CD4-positive, alpha-beta T cell treated with Interleukin-6 at 100 ng/mL for 8 hours (primary cell): ENCODE data around the gene KATNAL1.

ENCODE experiments used
- DNase-seq: peaks from one replicate; pipeline ENCODE4 v3.0.0-alpha.2; 2020; ENCODE audit warnings: mixed read lengths, low spot score

The KATNAL1 gene

DNA sequence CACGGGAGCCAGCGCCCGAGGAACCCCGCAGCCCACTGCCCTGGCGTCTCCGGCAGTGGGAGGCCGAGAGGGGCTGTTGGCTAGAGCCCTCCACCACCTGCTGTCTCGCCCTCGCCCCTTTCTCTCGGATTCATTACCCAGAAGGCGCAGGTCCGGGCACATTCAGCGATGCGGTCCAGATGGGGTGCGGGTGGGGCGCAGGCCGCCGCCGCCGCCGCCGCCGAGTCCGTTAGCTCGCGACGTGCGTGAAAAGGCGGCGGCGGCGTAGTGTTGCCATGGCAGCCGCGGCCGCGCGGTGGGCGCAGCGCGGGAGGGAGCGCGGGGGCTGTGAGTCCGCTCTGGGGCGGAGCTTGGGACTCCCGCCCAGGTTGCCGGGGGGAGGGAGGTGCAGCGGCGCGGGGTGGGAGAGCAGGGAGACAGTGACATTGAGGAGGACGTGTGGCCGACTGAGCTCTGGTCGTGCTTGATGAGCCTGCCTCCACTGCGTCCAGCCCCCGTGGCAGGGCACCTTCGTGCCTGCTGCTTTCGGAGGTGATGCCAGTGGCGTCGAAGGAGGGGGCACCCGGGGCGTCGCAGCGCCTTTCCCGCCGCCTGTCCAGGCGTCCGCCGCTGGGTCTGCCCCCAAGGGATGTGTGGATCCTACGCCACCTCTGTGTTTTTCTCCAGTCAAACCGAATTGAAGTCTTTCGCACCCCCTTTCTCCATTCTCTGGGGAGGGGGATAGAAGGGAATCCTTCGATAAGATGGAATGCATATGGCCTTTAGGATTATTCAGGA lies at the start of gene KATNAL1:
Gene KATNAL1 (minus strand): TSS at position 358 of the 777 bp plus-strand sequence. CDS start 23,774 bp downstream, outside the sequence.
- peak; percentile 62 for DNase-seq

DNA sequence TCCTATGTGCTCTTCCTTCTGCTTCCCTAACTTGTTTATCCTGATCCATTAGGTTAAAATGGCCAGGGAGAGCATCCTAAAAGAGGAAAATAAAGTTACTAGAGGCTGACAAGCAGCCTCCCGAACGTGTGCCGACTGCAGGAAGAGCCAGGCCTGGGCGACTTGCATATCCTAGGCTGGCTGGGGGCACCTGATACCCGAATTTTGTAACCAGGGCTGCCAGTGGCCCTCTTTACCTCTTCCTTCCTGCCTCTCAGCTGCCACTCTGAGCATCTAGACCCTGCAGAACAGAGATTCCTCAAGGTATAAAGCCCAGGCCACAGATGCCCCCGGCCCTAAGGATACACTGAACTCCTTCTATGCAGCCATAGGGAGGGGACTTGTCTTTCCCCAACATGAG lies 48.5 kb upstream of the KATNAL1 start:
- DNase-seq = no peak

DNA sequence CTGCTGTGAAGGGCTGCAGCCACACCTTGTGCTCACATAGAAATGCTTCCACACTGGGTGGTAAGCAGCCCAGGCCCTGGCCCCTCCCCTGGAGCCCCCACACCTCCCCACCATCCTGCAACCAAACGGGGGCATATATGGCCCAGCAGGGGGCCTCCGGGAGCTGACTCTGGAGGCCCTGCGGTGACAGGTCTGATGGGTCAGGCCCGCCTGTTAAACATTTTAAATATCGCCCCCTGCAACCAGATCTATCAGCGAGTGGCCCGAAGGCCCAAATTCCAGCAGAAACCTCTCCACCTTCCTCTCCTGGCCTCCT lies 48.0 kb upstream of the KATNAL1 start:
- DNase-seq = no peak

GRCh38 chr13:30354493-30355383 lies 47.4 kb upstream of the KATNAL1 start:
- DNase-seq = no peak

- no peak for DNase-seq
Measured at GRCh38 chr13:30353471-30354215, 46.3 kb upstream of the KATNAL1 start.

- no peak for DNase-seq
Measured at GRCh38 chr13:30353060-30353459, 45.7 kb upstream of the KATNAL1 start.

- no peak for DNase-seq
Measured at GRCh38 chr13:30352121-30352520, 44.8 kb upstream of the KATNAL1 start.

- no peak for DNase-seq
Measured at GRCh38 chr13:30346789-30347167, 39.4 kb upstream of the KATNAL1 start.

DNA sequence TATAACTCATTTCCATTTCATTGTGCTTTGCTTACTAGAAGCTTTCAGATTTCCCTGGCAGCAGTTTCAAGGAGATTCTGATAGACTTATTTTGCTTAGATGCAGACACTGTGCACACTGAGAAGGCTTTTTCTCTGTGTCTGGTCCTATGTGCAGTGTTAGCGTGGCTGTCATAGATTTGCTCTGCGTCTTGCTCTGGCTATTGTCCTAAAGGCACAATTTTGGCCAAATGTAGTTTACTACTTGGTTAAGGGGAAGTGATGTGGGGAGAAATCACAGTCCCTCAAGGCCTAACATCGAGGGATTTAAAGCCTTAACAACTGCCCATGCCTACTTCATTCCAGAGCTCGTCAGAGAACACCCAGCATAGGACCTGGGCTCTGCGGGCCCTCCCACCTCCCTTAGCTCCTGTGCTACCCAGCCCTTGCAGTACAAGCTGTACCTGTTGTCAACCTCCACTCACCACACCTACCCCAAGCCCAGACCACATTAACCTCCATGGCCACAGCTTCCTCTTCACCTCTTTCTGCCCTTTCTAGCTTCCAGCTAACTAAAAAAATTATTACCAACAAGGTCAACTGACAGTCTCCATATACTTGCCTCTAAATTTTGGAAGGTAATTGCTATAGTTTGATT lies 38.9 kb upstream of the KATNAL1 start:
- DNase-seq = peak; percentile 76

DNA sequence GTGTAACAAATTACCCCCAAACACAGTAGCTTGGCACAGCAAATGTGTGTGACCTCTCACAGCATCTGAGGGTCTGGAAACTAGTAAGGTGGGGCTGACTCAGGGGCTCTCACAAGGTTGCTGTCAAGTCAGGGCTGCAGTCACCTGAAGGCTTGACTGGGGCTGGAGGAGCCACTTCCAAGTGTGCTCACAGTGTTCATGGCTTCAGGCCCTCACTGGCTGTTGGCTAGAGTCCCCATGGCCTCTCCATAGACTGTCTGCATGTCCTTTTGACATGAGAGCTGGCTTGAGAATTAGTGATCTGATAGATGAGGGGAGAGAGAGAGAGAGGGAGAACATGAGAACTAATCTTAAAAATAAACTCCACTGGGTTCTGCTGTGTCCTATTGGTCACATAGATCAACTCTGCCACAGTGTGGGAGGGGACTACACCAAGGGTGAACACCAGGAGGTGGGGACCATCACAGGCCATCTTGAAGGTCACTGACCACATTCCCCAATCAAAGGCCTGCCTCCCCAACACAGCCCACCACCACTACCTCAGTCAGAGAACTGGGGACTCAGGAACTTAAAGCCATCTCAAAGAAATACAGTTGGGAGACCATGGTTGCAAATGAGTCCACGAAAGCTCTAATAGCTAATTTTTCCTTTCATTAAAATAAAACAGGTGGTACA lies 38.2 kb upstream of the KATNAL1 start:
- no peak for DNase-seq

DNA sequence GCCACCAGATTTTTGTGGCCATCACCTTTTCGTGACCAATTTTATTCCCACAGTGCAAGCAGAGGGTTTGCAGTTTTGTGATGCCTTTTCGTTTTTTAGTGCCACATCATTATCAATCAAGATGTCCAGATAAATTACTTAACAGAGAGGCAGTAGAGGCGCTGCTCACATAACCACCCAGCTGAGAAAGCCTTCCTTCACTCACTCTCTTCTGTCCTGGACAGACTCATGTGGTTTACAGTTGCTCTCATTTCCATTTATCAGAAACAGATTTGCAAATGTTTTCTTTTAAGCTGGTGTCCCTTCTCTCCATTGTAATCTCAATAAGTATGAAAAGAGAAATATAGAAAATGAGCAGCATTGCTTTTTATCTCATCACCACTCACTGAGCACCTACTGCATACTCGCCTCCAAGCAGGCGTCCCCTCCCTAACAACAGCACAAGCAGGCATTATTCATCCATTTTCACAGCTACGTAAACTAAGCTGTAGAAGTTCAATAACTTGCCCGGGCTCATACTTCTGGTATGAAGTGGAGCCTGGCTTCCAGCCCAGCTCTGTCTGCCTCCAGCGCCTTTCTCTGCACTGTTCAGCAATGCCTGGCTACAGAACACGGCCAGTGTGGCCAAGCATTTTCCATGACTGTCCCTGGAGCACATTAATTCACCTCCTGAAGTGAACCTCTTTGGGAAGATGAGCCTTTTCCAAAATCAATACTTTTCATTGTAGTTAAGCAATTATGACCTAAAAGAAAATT lies 34.6 kb upstream of the KATNAL1 start:
- no peak for DNase-seq

DNA sequence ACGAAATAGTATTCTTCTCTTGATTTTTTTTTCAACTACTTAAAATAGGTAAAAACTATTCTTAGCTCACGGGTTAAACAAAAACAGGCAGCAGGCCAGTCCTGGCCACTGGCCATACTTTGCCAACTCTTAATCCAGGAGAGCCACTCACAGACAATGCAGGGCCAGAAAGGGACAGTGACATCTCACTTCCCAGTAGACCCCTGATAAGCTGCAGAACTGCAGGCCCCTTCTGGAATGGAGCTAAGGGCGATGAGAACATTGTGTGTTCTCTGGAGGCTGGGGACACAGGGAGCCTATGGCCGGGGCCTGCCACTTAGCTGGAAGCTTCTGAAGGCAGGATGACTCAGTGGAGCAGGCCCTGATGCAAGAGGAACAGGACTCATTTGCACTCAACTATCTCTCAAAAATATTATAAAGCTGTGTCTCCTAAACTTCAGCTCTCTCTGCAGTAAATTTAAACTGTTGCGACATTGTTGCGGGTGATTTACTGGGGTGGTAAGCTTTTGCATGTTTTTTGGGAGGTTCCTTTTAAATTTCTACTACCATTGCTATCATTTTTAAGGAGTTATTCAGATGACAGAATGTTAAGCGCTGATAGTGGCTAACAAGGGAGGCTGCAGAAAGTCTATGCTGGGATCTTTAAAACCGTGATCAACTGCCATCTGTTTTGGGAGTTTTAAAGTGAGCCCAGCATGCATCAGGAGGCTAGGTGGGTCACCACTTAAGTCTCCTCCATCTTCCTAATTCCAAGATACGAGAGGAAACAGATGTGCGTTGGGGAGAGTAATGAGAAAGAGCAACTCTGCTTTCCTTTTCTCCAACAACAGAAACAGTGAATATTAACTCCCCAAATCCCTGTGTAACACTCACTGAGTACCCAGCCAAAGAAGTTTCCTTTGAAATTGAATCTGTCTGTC lies 33.2 kb upstream of the KATNAL1 start:
- no peak for DNase-seq

DNA sequence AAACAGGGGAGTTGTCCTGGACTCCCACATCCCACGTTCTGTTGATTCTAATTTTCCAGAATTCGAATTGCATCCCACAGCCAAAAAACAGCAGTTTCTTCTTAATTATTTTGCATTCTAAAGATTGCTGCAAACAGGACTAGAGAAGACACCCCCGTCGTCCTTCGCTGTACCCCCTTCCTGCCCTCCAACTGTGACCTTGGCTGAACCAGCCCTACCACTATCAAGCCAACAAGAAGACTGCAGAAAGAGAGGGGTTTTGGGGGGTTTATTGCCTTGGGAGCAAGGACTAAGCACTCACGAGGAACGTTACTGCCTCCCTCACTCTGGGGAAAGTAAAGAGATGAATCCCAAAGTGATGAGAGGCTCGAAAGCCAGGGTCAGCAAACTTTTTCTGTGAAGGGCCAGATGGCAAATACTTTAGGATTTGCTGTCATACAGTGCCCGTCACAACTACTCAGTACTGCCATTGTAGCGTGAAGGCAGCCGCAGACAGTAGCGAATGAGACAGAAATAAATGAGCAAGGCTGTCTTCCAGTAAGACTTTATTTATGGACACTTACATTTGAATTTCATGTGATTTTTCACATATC lies 32.5 kb upstream of the KATNAL1 start:
- no peak for DNase-seq

DNA sequence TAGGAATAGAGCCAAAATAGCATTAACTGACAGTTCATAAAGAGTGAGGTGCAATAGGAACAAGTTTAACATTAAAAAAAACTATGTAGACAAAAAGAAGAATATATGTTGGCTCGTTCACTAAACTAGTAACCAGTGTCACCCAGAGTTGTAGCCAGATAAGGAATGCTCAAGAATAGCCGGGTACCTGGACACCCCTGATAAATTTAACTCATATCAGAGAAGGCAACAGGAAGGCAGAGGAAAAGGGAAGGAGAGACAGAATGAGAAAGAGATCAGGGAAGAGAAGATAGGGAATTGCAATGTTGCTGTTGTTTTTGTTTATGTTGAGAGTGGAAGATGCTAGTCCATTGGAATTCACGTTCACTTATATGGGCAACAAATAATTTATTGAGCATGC lies 31.6 kb upstream of the KATNAL1 start:
- DNase-seq = no peak

DNA sequence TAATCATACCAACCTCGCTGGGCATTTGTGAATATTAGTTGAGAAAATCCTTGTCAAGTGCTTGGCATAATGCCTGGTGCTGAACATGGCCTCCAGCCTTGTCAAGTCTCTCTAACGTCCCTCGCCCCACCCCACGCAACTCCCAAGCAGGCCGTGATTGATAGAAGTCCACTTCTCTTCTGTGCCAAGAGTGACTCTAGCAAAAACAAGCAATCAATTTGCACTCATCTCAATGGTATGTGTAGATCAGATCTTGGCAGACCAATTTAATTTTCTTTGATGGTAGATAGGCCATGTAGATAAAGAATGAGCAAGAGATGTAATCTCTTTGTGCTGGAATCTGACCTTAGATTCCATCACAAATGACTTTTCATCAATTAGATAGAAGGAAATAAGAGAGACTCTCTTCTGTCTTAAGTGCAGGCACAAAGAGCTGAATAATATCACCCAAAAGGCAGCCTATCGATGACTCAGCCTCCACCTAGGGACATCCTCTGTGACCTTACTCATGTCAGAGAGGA lies 31.0 kb upstream of the KATNAL1 start:
- DNase-seq = no peak

DNA sequence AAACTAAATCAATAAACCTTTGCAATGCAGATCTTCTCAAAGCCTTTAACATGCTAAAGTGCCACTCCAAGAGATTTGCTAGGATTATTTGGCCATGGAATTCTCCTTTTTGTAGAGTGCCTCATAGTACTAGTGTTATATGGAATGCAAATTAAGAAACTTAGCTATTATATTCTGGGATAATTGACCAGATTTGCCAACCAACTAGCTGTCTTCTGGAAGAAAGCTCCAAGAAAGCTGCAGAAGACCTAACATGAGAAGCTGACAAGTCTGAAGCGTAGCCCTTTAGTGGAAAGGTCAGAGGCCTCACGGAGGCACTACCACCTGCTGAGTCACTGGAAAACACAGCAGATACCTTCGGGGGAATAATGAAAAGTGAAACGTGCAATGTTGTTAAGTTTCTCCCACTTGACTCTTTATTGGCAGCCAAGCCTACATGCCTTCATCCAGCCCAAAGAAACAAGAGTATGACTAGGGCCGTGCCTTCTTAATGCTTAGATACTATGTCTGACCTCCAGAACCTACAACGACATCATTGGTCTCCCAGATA lies 29.8 kb upstream of the KATNAL1 start:
- DNase-seq = no peak

GRCh38 chr13:30334663-30335386 lies 27.5 kb upstream of the KATNAL1 start:
- peak; percentile 31 for DNase-seq

- no peak for DNase-seq
Measured at GRCh38 chr13:30333616-30334015, 26.3 kb upstream of the KATNAL1 start.
